ENCODE data around the gene TPM1.

Gene TPM1

GRCh38 chr15:63057468-63058345 is 15.2 kb downstream of the TPM1 start:
- no peak for DNase-seq (ENCODE audit: low read depth)

GRCh38 chr15:63059075-63059474 is 16.5 kb downstream of the TPM1 start:
- no peak for DNase-seq (ENCODE audit: low read depth)

GRCh38 chr15:63059573-63060216 is 17.1 kb downstream of the TPM1 start:
- DNase-seq (ENCODE audit: low read depth), result no peak

- no peak for DNase-seq (ENCODE audit: low read depth)
These were observed 18.2 kb downstream of the TPM1 start for GRCh38 chr15:63060699-63061098.

GRCh38 chr15:63061975-63062374 is 19.4 kb downstream of the TPM1 start:
- DNase-seq (ENCODE audit: low read depth), result no peak

GRCh38 chr15:63063164-63063756 is 20.7 kb downstream of the TPM1 start:
- DNase-seq (ENCODE audit: low read depth), result no peak

GRCh38 chr15:63063877-63064409 is 21.4 kb downstream of the TPM1 start:
- DNase-seq (ENCODE audit: low read depth), result no peak

- DNase-seq (ENCODE audit: low read depth), result no peak
These were observed 23.0 kb downstream of the TPM1 start for GRCh38 chr15:63065262-63066221.

- no peak for DNase-seq (ENCODE audit: low read depth)
These were observed 23.7 kb downstream of the TPM1 start for GRCh38 chr15:63066272-63066671.

GRCh38 chr15:63067306-63067705 is 24.8 kb downstream of the TPM1 start:
- no peak for DNase-seq (ENCODE audit: low read depth)

- DNase-seq (ENCODE audit: low read depth), result no peak
These were observed 25.6 kb downstream of the TPM1 start for GRCh38 chr15:63067976-63068743.

GRCh38 chr15:63069616-63070090 is 27.1 kb downstream of the TPM1 start:
- no peak for DNase-seq (ENCODE audit: low read depth)

- DNase-seq (ENCODE audit: low read depth), result no peak
These were observed 28.2 kb downstream of the TPM1 start for GRCh38 chr15:63070681-63071129.

- no peak for DNase-seq (ENCODE audit: low read depth)
These were observed 28.9 kb downstream of the TPM1 start for GRCh38 chr15:63071288-63071909.

- no peak for DNase-seq (ENCODE audit: low read depth)
These were observed 29.6 kb downstream of the TPM1 start for GRCh38 chr15:63072023-63072650.

GRCh38 chr15:63072809-63073277 is 30.3 kb downstream of the TPM1 start:
- DNase-seq (ENCODE audit: low read depth), result no peak

GRCh38 chr15:63073497-63074172 is 31.1 kb downstream of the TPM1 start:
- DNase-seq (ENCODE audit: low read depth), result no peak

- no peak for DNase-seq (ENCODE audit: low read depth)
These were observed 32.8 kb downstream of the TPM1 start for GRCh38 chr15:63075015-63075983.
